ENCODE data around the gene MGLL.

DNA sequence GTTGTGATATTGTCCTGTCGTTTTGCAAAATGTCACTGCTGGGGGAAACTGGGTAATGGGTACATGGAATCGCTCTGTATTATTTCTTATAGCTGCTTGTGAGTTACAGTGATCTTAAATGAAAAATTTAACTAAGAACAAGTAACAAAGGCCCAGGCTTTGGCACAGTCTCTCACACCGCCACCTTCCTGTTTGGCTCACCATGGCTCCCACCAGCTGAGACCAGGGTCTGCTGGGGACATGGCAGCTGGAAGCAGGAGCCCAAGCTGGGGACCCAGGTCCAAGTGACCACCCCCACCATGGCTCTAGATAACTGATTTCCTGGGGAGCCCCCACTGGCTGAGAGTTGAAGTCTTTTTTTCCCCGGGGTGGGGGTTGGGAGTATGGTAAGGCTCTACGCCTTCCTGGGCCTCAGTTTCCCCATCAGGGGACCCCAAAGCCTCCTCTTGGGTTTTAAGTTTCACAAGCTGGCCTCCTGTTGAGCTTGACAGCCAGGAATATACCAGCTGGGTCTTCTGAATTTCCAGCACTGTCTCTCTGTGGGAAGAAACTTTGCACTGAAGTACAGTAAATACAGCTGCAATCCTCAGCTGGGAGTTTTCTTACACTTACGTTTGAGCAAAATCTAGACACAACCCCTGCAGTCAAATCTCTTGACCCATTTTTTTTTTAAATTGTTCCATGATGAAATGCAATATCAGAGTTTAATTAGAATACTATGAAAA is 123.5 kb downstream of the MGLL start:
- TF ChIP-seq, protein P1, sequence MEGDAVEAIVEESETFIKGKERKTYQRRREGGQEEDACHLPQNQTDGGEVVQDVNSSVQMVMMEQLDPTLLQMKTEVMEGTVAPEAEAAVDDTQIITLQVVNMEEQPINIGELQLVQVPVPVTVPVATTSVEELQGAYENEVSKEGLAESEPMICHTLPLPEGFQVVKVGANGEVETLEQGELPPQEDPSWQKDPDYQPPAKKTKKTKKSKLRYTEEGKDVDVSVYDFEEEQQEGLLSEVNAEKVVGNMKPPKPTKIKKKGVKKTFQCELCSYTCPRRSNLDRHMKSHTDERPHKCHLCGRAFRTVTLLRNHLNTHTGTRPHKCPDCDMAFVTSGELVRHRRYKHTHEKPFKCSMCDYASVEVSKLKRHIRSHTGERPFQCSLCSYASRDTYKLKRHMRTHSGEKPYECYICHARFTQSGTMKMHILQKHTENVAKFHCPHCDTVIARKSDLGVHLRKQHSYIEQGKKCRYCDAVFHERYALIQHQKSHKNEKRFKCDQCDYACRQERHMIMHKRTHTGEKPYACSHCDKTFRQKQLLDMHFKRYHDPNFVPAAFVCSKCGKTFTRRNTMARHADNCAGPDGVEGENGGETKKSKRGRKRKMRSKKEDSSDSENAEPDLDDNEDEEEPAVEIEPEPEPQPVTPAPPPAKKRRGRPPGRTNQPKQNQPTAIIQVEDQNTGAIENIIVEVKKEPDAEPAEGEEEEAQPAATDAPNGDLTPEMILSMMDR (IDR thresholded peaks at IDR 0.05), result no peak
- TF ChIP-seq EP300 (IDR thresholded peaks at IDR 0.05), result no peak
- TF ChIP-seq POLR2A (IDR thresholded peaks at IDR 0.05), result no peak

Data from ovary (tissue), 3 donors.